ENCODE measurements around the gene ZSCAN2. TPM values are rescaled to one million over a fixed set of nuclear protein-coding genes. Genes with fewer than 3 reads are reported as not detected.

ZSCAN2 gene
- total RNA-seq, 4 donors from 2014 or later, result 0.59 to 30.0 (median 5.3) TPM

- Histone ChIP-seq H3K27me3 (no peaks in the 10 kb centered on the region), H3K4me3 (peak overlapping the region; percentile 75 to 94), H3K4me1 (no peaks in the 10 kb centered on the region), H3K36me3 (no peaks in the 10 kb centered on the region), H3K9me3 (no peaks in the 10 kb centered on the region), H3K27ac (peak overlapping the region; percentile 69 to 70)
- intact Hi-C loops (cut with DNase I; ENCODE audit: low total_unique reads), result loop anchor here (10.0 kb wide), 1 partner anchor 54 kb away; the partner anchor contains the start of genes NMB and WDR73
- peak; percentile 82 for DNase-seq
- TF ChIP-seq POLR2A (IDR thresholded peaks at IDR 0.05), result no peak
- TF ChIP-seq, protein P1, sequence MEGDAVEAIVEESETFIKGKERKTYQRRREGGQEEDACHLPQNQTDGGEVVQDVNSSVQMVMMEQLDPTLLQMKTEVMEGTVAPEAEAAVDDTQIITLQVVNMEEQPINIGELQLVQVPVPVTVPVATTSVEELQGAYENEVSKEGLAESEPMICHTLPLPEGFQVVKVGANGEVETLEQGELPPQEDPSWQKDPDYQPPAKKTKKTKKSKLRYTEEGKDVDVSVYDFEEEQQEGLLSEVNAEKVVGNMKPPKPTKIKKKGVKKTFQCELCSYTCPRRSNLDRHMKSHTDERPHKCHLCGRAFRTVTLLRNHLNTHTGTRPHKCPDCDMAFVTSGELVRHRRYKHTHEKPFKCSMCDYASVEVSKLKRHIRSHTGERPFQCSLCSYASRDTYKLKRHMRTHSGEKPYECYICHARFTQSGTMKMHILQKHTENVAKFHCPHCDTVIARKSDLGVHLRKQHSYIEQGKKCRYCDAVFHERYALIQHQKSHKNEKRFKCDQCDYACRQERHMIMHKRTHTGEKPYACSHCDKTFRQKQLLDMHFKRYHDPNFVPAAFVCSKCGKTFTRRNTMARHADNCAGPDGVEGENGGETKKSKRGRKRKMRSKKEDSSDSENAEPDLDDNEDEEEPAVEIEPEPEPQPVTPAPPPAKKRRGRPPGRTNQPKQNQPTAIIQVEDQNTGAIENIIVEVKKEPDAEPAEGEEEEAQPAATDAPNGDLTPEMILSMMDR (IDR thresholded peaks at IDR 0.05), result no peak
Observed at GRCh38 chr15:84600331-84600686, 500 bp upstream of the ZSCAN2 start.

DNA sequence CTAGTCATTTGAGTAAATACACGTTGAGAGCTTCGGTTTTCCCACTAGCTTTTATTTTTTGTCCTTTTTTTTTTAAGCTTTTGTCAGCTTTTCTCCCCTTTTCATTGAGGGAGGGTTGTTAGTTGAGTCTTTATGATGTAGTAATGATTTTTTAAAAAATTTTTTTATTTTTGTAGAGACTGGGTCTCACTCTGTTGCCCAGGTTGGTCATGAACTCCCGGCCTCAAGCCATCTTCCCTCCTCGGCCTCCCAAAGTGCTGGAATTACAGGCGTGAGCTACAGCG, 688 bp downstream of the ZSCAN2 start:
- intact Hi-C loops (cut with DNase I; ENCODE audit: low total_unique reads), result loop anchor here (10.0 kb wide), 1 partner anchor 53 kb away; the partner anchor contains the start of genes NMB and WDR73
- Histone ChIP-seq H3K27ac (peak overlapping the region; percentile 69 to 70), H3K4me1 (no peaks in the 10 kb centered on the region), H3K27me3 (no peaks in the 10 kb centered on the region), H3K4me3 (peak overlapping the region; percentile 75 to 94), H3K36me3 (no peaks in the 10 kb centered on the region), H3K9me3 (no peaks in the 10 kb centered on the region)
- no peak for DNase-seq
- TF ChIP-seq, protein P1 (IDR thresholded peaks at IDR 0.05), result no peak
- no peak for TF ChIP-seq POLR2A (IDR thresholded peaks at IDR 0.05)

GRCh38 chr15:84603630-84604379, 3.0 kb downstream of the ZSCAN2 start:
- no peaks in the 10 kb centered on the region for H3K9me3 ChIP-seq
- no peak overlapping the region for H3K27ac ChIP-seq
- H3K36me3 ChIP-seq, result no peaks in the 10 kb centered on the region
- H3K27me3 ChIP-seq, result no peaks in the 10 kb centered on the region
- TF ChIP-seq, protein P1 (IDR thresholded peaks at IDR 0.05), result no peak
- TF ChIP-seq POLR2A (IDR thresholded peaks at IDR 0.05), result no peak
- no peak for DNase-seq
- H3K4me3 ChIP-seq, result no peak overlapping the region
- intact Hi-C loops (cut with DNase I; ENCODE audit: low total_unique reads), result loop anchor here (10.0 kb wide), 1 partner anchor 51 kb away; the partner anchor contains the start of genes NMB and WDR73
- H3K4me1 ChIP-seq, result no peaks in the 10 kb centered on the region

DNA sequence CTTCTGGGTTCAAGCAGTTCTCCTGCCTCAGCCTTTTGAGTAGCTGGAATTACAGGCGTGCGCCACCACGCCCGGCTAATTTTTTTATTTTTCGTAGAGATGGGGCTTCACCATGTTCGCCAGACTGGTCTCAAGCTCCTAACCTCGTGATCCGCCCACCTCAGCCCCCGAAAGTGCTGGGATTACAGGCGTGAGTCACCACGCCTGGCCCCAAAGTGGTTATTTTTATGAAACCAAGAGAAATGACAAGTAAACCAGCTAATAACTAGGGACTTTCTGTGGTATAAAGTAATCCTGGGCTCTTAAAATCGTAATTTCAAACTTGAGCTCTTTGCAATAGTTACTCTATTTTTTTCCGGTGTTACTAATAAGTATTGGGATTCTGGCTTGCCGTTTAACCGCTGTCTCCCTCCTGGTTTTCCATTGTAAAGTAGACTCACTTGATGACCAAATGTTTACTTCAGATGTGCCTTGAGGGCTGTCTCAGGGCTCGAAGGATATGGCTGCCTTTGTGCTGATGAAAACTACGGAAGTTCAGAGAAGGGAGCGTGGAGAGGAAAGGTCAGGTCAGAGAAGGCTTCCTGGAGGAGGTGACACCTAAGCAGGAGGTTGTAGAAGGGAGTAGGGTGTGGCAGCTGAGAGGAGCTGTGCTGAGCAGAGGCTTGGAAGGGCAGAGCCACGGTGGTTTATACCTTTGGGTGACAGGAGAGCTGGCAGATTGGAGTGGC, 4.2 kb downstream of the ZSCAN2 start:
- Histone ChIP-seq H3K9me3 (no peaks in the 10 kb centered on the region), H3K36me3 (no peaks in the 10 kb centered on the region), H3K4me1 (no peaks in the 10 kb centered on the region), H3K27ac (no peak overlapping the region), H3K27me3 (no peaks in the 10 kb centered on the region), H3K4me3 (no peak overlapping the region)
- intact Hi-C loops (cut with DNase I; ENCODE audit: low total_unique reads), result loop anchor here (10.0 kb wide), 1 partner anchor 50 kb away; the partner anchor contains the start of genes NMB and WDR73
- no peak for DNase-seq
- TF ChIP-seq POLR2A (IDR thresholded peaks at IDR 0.05), result no peak
- TF ChIP-seq, protein P1 (IDR thresholded peaks at IDR 0.05), result no peak

DNA sequence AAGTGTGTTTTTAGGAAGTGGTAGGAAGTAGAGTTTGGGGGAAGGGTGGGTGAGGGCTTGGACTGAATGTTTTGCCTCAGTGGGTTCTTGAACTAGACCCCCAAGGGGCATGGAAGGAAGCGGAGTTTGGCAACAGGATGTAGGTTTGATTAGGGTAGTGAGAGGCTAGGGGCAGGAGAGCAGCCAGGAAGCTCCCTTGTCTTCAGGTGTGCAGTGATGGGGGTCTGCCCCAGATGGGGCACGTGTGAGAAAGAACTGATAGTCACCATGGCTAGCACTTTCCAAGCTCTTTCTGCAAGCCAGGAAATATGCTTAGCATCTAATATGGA, 4.7 kb downstream of the ZSCAN2 start:
- H3K36me3 ChIP-seq, result no peaks in the 10 kb centered on the region
- intact Hi-C loops (cut with DNase I; ENCODE audit: low total_unique reads), result loop anchor here (10.0 kb wide), 1 partner anchor 49 kb away; the partner anchor contains the start of genes NMB and WDR73
- DNase-seq, result no peak
- TF ChIP-seq, protein P1 (IDR thresholded peaks at IDR 0.05), result no peak
- TF ChIP-seq POLR2A (IDR thresholded peaks at IDR 0.05), result no peak
- no peak overlapping the region for H3K4me3 ChIP-seq
- H3K27ac ChIP-seq, result no peak overlapping the region
- no peaks in the 10 kb centered on the region for H3K9me3 ChIP-seq
- no peaks in the 10 kb centered on the region for H3K27me3 ChIP-seq
- no peaks in the 10 kb centered on the region for H3K4me1 ChIP-seq

Data from uterus (tissue), 4 donors.